ENCODE measurements around the gene RABL2B.

- TF ChIP-seq POLR2A (IDR thresholded peaks at IDR 0.05) (no peak), CTCF (IDR thresholded peaks at IDR 0.05 in 4 of 5, conservative IDR thresholded peaks at IDR 0.05 in 1 of 5) (no peak)
These were observed 57.8 kb downstream of the RABL2B start for GRCh38 chr22:50725597-50725996.
